ENCODE data around the gene SGSM2. TPM values are rescaled to one million over a fixed set of nuclear protein-coding genes. Genes with fewer than 3 reads are reported as not detected.

The SGSM2 gene
- total and polyA plus RNA-seq, 2 of the 8 experiments (the other 6 are each of a cell fraction or from before 2014, with no cell fraction given) = 44.5 to 77.7 TPM

DNA sequence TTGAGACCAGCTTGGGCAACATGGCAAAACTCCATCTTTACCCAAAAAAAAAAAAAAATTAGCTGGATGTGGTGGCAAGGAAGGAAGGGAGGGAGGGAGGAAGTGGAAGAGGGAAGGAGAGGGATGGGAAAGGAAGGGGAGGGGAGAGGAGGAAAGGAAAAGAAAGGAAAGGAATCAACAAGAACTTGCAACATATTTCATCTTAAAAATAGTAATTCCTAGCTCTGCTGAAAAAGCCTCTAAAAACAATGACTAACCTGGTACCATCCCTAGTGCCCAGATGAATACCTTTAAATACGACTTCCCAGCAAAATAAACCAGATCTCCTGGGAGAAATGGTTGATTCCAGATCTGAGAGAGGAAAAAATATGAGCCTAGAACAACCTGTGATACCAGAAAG is 90.6 kb downstream of the SGSM2 start:
- Histone ChIP-seq H2AFZ (ENCODE audit: low read length) (no peak overlapping the region), H3K4me3 (ENCODE audit: extremely low read depth in 1 of 4, insufficient read depth in 2 of 4, low read depth in 3 of 4, low read length in 4 of 4) (no peak overlapping the region), H3K23me2 (ENCODE audit: low read depth, low read length) (peaks cover 3% of the 10 kb centered on the region; the same call in 1 of the 2 replicates), H3K4ac (replicated peaks; ENCODE audit: insufficient read length, low read depth, low read length) (no peak overlapping the region), H2BK15ac (ENCODE audit: low read length) (no peak overlapping the region), H3K9ac (replicated peaks in 1 of 4; ENCODE audit: extremely low read depth in 1 of 4, low read depth in 3 of 4, low read length in 3 of 4) (no peak overlapping the region), H3K4me1 (replicated peaks in 1 of 4; ENCODE audit: control insufficient read depth in 3 of 4, insufficient read depth in 4 of 4, low read length in 3 of 4) (no peaks in the 10 kb centered on the region), H3K9me3 (ENCODE audit: insufficient read depth in 2 of 2, low read depth in 1 of 2, low read length in 1 of 2) (no peaks in the 10 kb centered on the region), H3K23ac (ENCODE audit: insufficient read length) (no peak overlapping the region), H2BK5ac (ENCODE audit: low read depth, low read length) (no peak overlapping the region), H3K14ac (ENCODE audit: insufficient read length) (no peak overlapping the region), H4K91ac (replicated peaks; ENCODE audit: insufficient read length, low read length) (no peak overlapping the region), H3K56ac (replicated peaks; ENCODE audit: insufficient read length, low read depth, low read length) (no peak overlapping the region), H3K27me3 (replicated peaks in 1 of 4; ENCODE audit: control insufficient read depth in 3 of 4, extremely low read depth in 1 of 4, insufficient read depth in 3 of 4, low read length in 3 of 4) (no peaks in the 10 kb centered on the region), H3K18ac (ENCODE audit: extremely low read depth, low read length) (no peak overlapping the region), H3K4me2 (ENCODE audit: insufficient read depth in 1 of 2, low read depth in 2 of 2, low read length in 2 of 2) (no peak overlapping the region), H4K8ac (ENCODE audit: extremely low read depth, insufficient read depth, low read length) (no peak overlapping the region), H2AK5ac (ENCODE audit: low read depth, low read length) (no peak overlapping the region), H2BK20ac (ENCODE audit: low read length) (no peak overlapping the region), H3K79me1 (ENCODE audit: low read depth, low read length) (peaks cover under 1% of the 10 kb centered on the region), H3K27ac (ENCODE audit: low read depth, low read length) (no peak overlapping the region), H3K36me3 (ENCODE audit: control insufficient read depth in 2 of 4, insufficient read depth in 4 of 4, low read length in 3 of 4) (peaks cover 1 to 5% (median 3%) of the 10 kb centered on the region in 4 experiments; a peak in 5 of 8 replicates), H2BK120ac (replicated peaks; ENCODE audit: low read depth, low read length) (no peak overlapping the region), H3K79me2 (ENCODE audit: control insufficient read depth in 1 of 2, insufficient read depth in 2 of 2, low read length in 2 of 2) (peaks cover 0 to 5% of the 10 kb centered on the region in 2 experiments; a peak in 1 of 4 replicates), H4K5ac (ENCODE audit: insufficient read length, low read depth, low read length) (no peak overlapping the region), H2BK12ac (ENCODE audit: low read depth, low read length) (no peak overlapping the region), H4K20me1 (replicated peaks in 1 of 2; ENCODE audit: control insufficient read depth in 1 of 2, insufficient read depth in 2 of 2, low read length in 2 of 2) (peaks cover 0 to 1% of the 10 kb centered on the region in 2 experiments)
- POLR2A ChIA-PET (ENCODE audit: partially characterized antibody) = interaction anchor here (0.9 to 1.7 kb wide), 3 partner anchors 8 to 47 kb away, joined by 4 to 5 read pairs (median 4); partner anchors contain the start of gene MNT
- no peak for TF ChIP-seq CEBPB (IDR thresholded peaks at IDR 0.05; ENCODE audit: low read depth, low read length)
- no peak for TF ChIP-seq RNF2 (IDR thresholded peaks at IDR 0.05; ENCODE audit: borderline replicate concordance, low read depth, low read length, missing control alignments, poor library complexity, severe bottlenecking)
- no peak for TF ChIP-seq YY1 (IDR thresholded peaks at IDR 0.05; ENCODE audit: low read depth, low read length)
- TF ChIP-seq PHF8 (conservative IDR thresholded peaks at IDR 0.05; ENCODE audit: low read depth, low read length) = no peak
- no peak for TF ChIP-seq SP2 (IDR thresholded peaks at IDR 0.05; ENCODE audit: low read length)
- TF ChIP-seq SUZ12 (IDR thresholded peaks at IDR 0.05; ENCODE audit: low read length) = no peak
- TF ChIP-seq ASH2L (IDR thresholded peaks at IDR 0.05; ENCODE audit: low read length) = no peak
- no peak for TF ChIP-seq POLR2A (IDR thresholded peaks at IDR 0.05; ENCODE audit: control extremely low read depth in 1 of 2, low read depth in 2 of 2, low read length in 2 of 2)
- no peak for TF ChIP-seq NRF1 (IDR thresholded peaks at IDR 0.05; ENCODE audit: low read depth, low read length)
- no peak for TF ChIP-seq JUND (IDR thresholded peaks at IDR 0.05; ENCODE audit: low read length)
- no peak for TF ChIP-seq POU5F1 (IDR thresholded peaks at IDR 0.05; ENCODE audit: low read depth, low read length)
- TF ChIP-seq POLR2AphosphoS5 (IDR thresholded peaks at IDR 0.05; ENCODE audit: low read depth, low read length) = no peak
- no peak for TF ChIP-seq CHD2 (IDR thresholded peaks at IDR 0.05; ENCODE audit: low read length)
- no peak for TF ChIP-seq TBP (IDR thresholded peaks at IDR 0.05; ENCODE audit: low read depth, low read length)
- CTCF ChIA-PET (ENCODE audit: partially characterized antibody) = interaction anchor here (1.4 to 2.6 kb wide), 3 partner anchors 10 to 12 kb away, joined by 3 to 10 read pairs (median 4); no protein-coding TSS in a partner anchor
- FAIRE-seq (no peak), DNase-seq (ENCODE audit: low read depth in 1 of 2, low spot score in 2 of 2) (no peak)
- WGBS, 2 experiments (ENCODE audit: extremely low coverage in 1 of 2, insufficient coverage in 1 of 2, insufficient read length in 1 of 2, insufficient replicate concordance in 2 of 2, low coverage in 1 of 2, low lambda C conversion rate in 2 of 2, missing lambda C conversion rate in 1 of 2) = 86% methylated on average over 1 of the region's 1 CpG; no CpG with 5 or more reads in 1 of the 2 experiments

All from H1 (cell line).